WTC11 (cell line): ENCODE data around the gene FGD6. TPM values are rescaled to one million over a fixed set of nuclear protein-coding genes. Genes with fewer than 3 reads are reported as not detected.

ENCODE experiments used
- ATAC-seq: fragments of 200-7000 bp; cut with Tn5 transposase; 2 replicates; pipeline ENCODE4 v1.10.0; 2021; ENCODE audit warnings: mild to moderate bottlenecking, moderate library complexity
- CTCF ChIA-PET: fragments of 300-600 bp; sonication (Branson Sonifier 250); formaldehyde crosslinking; loops from one replicate; lab custom pipeline; 2021; ENCODE audit warnings: antibody characterized with exemption; lab: Charles Lee
- POLR2A ChIA-PET: fragments of 350-600 bp; sonication (Branson Sonifier 250); formaldehyde crosslinking; loops from one replicate; lab custom pipeline; 2021; ENCODE audit warnings: antibody characterized with exemption; lab: Charles Lee
- DNase-seq: peaks from one replicate; pipeline ENCODE4 v3.0.0; 2021; ENCODE audit warnings: low spot score
- H3K27ac Mint-ChIP-seq: 2 replicates; pipeline ENCODE4 v1.8.0; 2021; ENCODE audit warnings: mixed read lengths
- H3K27me3 Mint-ChIP-seq: 2 replicates; pipeline ENCODE4 v1.8.0; 2021; ENCODE audit warnings: low read depth, mild to moderate bottlenecking, moderate library complexity, mixed read lengths
- H3K36me3 Mint-ChIP-seq: 2 replicates; pipeline ENCODE4 v1.8.0; 2021; ENCODE audit warnings: mixed read lengths
- H3K4me1 Mint-ChIP-seq: 2 replicates; pipeline ENCODE4 v1.8.0; 2022; ENCODE audit warnings: mixed read lengths
- H3K4me3 Mint-ChIP-seq: 2 replicates; pipeline ENCODE4 v1.8.0; 2021; ENCODE audit warnings: mild to moderate bottlenecking, moderate library complexity, mixed read lengths
- H3K9me3 Mint-ChIP-seq: 2 replicates; pipeline ENCODE4 v1.8.0; 2021; ENCODE audit warnings: mixed read lengths
- ELF4 ChIP-seq: sonication (generic); formaldehyde crosslinking; IDR thresholded peaks from 2 replicates; pipeline ENCODE4 v1.8.1; 2022; ENCODE audit warnings: low read depth, mild to moderate bottlenecking, moderate library complexity, missing genetic modification reagents
- EMX1 ChIP-seq: fragments of 250-450 bp; sonication (Bioruptor Pico); IDR thresholded peaks from 2 replicates; pipeline ENCODE4 v1.8.0; 2021; ENCODE audit warnings: mild to moderate bottlenecking
- GABPB1 ChIP-seq: sonication (generic); formaldehyde crosslinking; IDR thresholded peaks from 2 replicates; pipeline ENCODE4 v1.8.1; 2023; ENCODE audit warnings: mild to moderate bottlenecking, missing genetic modification reagents
- JAZF1 ChIP-seq: fragments of 250-450 bp; sonication (Bioruptor Pico); IDR thresholded peaks from 2 replicates; pipeline ENCODE4 v1.9.0; 2021; ENCODE audit warnings: moderate library complexity, mild to moderate bottlenecking, inconsistent platforms
- KAT7 ChIP-seq: sonication (generic); formaldehyde crosslinking; IDR thresholded peaks from 2 replicates; pipeline ENCODE4 v1.8.1; 2023; ENCODE audit warnings: missing genetic modification reagents, mild to moderate bottlenecking, borderline replicate concordance
- NR3C1 ChIP-seq: sonication (generic); formaldehyde crosslinking; conservative IDR thresholded peaks from 2 replicates; pipeline ENCODE4 v1.8.1; 2023; ENCODE audit warnings: low read depth, mild to moderate bottlenecking, missing genetic modification reagents
- RELA ChIP-seq: sonication (generic); formaldehyde crosslinking; IDR thresholded peaks from 2 replicates; pipeline ENCODE4 v1.8.1; 2022; ENCODE audit warnings: missing genetic modification reagents, mild to moderate bottlenecking, borderline replicate concordance
- SMAD3 ChIP-seq: sonication (generic); formaldehyde crosslinking; IDR thresholded peaks from 2 replicates; pipeline ENCODE4 v1.8.0; 2022; ENCODE audit warnings: missing genetic modification reagents, mild to moderate bottlenecking, borderline replicate concordance
- SOX15 ChIP-seq: fragments of 250-450 bp; sonication (Bioruptor Pico); IDR thresholded peaks from 2 replicates; pipeline ENCODE4 v1.9.0; 2021; ENCODE audit warnings: mild to moderate bottlenecking
- SP1 ChIP-seq: sonication (generic); formaldehyde crosslinking; conservative IDR thresholded peaks from 2 replicates; pipeline ENCODE4 v1.8.1; 2022; ENCODE audit warnings: missing genetic modification reagents
- TCF7 ChIP-seq: sonication (generic); formaldehyde crosslinking; IDR thresholded peaks from 2 replicates; pipeline ENCODE4 v1.8.0; 2022; ENCODE audit warnings: mild to moderate bottlenecking, low read depth, missing genetic modification reagents, moderate library complexity
- ZBTB21 ChIP-seq: sonication (generic); formaldehyde crosslinking; IDR thresholded peaks from 2 replicates; pipeline ENCODE4 v1.8.1; 2023; ENCODE audit warnings: mild to moderate bottlenecking, missing genetic modification reagents, borderline replicate concordance
- total RNA-seq: library from RNA; stranded (reverse); gene quantifications from 3 replicates; pipeline ENCODE4 v1.2.3, GENCODE V29; 2021
- TF ChIP-seq, protein P1 (sequence below): sonication (generic); formaldehyde crosslinking; IDR thresholded peaks from 2 replicates; pipeline ENCODE4 v1.8.0; 2022; ENCODE audit warnings: mild to moderate bottlenecking, missing genetic modification reagents
- TF ChIP-seq, protein P2 (sequence below): fragments of 250-450 bp; sonication (Bioruptor Pico); IDR thresholded peaks from 2 replicates; pipeline ENCODE4 v1.9.0; 2021; ENCODE audit warnings: moderate library complexity, mild to moderate bottlenecking, inconsistent platforms, borderline replicate concordance
- TF ChIP-seq, protein P3 (sequence below): sonication (generic); formaldehyde crosslinking; IDR thresholded peaks from 2 replicates; pipeline ENCODE4 v1.8.0; 2022; ENCODE audit warnings: missing genetic modification reagents
- TF ChIP-seq, protein P4 (sequence below): sonication (generic); formaldehyde crosslinking; IDR thresholded peaks from 2 replicates; pipeline ENCODE4 v1.8.1; 2023; ENCODE audit warnings: mild to moderate bottlenecking, missing genetic modification reagents, moderate library complexity
- TF ChIP-seq, protein P5 (sequence below): sonication (generic); formaldehyde crosslinking; IDR thresholded peaks from 2 replicates; pipeline ENCODE4 v1.8.1; 2022; ENCODE audit warnings: low read depth, missing genetic modification reagents, borderline replicate concordance
- TF ChIP-seq, protein P6 (sequence below): sonication (generic); formaldehyde crosslinking; conservative IDR thresholded peaks from 2 replicates; pipeline ENCODE4 v1.8.1; 2022; ENCODE audit warnings: mild to moderate bottlenecking, missing genetic modification reagents
- TF ChIP-seq, protein P7 (sequence below): sonication (generic); formaldehyde crosslinking; IDR thresholded peaks from 2 replicates; pipeline ENCODE4 v1.8.1; 2023; ENCODE audit warnings: mild to moderate bottlenecking, missing genetic modification reagents
- TF ChIP-seq, protein P8 (sequence below): fragments of 250-450 bp; sonication (Bioruptor Pico); IDR thresholded peaks from 2 replicates; pipeline ENCODE4 v2.1.2; 2022; ENCODE audit warnings: mild to moderate bottlenecking, moderate library complexity

Gene FGD6
- total RNA-seq, 1 experiment from 2014 or later = 28.2 TPM

DNA sequence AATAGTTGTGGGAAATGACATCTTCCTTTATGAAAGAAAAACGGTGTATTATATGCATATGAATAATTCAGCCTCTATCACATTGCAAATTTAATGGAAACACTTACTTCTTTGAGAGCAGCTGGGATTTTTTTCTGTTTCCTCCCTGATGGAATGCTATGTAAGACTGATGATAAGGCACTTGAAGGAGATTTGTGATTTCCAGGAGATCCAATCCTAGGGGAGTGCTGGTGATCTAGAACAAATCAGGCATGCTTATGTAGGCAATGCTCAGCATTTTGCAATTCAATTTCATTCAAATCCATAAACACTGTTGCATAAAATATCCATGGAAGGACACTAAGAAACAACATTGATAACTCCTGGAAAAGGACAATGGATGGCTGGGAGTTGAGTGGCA, 127.8 kb downstream of the FGD6 start:
- H3K4me1 Mint-ChIP-seq = peaks cover 4% of the 10 kb centered on the region
- POLR2A ChIA-PET = no interaction called here
- ATAC-seq = no peak

DNA sequence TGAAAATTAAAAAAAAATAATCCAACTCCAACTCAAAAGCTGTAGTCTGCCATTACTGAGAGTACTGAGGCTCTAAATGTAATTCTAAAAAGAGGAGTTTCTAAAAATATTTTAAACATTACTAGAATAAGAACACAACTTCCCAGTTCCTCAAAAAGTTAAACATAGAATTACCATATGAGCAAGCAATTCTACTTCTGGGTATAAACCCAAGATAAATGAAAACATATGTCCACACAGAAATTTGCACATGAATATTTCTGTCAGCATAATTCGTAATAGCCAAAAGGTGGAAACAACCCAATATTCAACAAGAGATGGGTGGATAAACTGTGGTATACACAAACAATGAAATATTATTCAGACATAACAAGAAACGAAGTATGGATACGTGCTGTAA, 128.9 kb downstream of the FGD6 start:
- ChIA-PET CTCF (no interaction called here), POLR2A (no interaction called here)
- TF ChIP-seq, protein P1, sequence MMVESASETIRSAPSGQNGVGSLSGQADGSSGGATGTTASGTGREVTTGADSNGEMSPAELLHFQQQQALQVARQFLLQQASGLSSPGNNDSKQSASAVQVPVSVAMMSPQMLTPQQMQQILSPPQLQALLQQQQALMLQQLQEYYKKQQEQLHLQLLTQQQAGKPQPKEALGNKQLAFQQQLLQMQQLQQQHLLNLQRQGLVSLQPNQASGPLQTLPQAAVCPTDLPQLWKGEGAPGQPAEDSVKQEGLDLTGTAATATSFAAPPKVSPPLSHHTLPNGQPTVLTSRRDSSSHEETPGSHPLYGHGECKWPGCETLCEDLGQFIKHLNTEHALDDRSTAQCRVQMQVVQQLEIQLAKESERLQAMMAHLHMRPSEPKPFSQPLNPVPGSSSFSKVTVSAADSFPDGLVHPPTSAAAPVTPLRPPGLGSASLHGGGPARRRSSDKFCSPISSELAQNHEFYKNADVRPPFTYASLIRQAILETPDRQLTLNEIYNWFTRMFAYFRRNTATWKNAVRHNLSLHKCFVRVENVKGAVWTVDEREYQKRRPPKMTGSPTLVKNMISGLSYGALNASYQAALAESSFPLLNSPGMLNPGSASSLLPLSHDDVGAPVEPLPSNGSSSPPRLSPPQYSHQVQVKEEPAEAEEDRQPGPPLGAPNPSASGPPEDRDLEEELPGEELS (CRISPR knock-in tag) = no peak
- TF ChIP-seq SP1 (CRISPR knock-in tag) = no peak
- Mint-ChIP-seq H3K36me3 (peaks cover 42% of the 10 kb centered on the region), H3K27me3 (no peaks in the 10 kb centered on the region), H3K4me3 (no peak overlapping the region), H3K4me1 (peaks cover 14% of the 10 kb centered on the region), H3K9me3 (no peaks in the 10 kb centered on the region), H3K27ac (no peak overlapping the region)
- no peak for DNase-seq
- no peak for ATAC-seq

More for the DNA sequence above, 127.8 kb downstream of the FGD6 start:
- CTCF ChIA-PET = no interaction called here
- no peaks in the 10 kb centered on the region for H3K27me3 Mint-ChIP-seq
- H3K36me3 Mint-ChIP-seq = peaks cover 42% of the 10 kb centered on the region
- H3K9me3 Mint-ChIP-seq = no peaks in the 10 kb centered on the region
- TF ChIP-seq ZBTB21 (CRISPR knock-in tag) = no peak
- TF ChIP-seq, protein P2, sequence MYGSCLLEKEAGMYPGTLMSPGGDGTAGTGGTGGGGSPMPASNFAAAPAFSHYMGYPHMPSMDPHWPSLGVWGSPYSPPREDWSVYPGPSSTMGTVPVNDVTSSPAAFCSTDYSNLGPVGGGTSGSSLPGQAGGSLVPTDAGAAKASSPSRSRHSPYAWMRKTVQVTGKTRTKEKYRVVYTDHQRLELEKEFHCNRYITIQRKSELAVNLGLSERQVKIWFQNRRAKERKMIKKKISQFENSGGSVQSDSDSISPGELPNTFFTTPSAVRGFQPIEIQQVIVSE (CRISPR knock-in tag) = no peak
- TF ChIP-seq SMAD3 (CRISPR knock-in tag) = no peak
- TF ChIP-seq RELA (CRISPR knock-in tag) = no peak
- TF ChIP-seq SOX15 (CRISPR knock-in tag) = no peak
- no peak for TF ChIP-seq JAZF1 (CRISPR knock-in tag)
- TF ChIP-seq ELF4 (CRISPR knock-in tag) = no peak
- TF ChIP-seq EMX1 = no peak
- TF ChIP-seq GABPB1 (CRISPR knock-in tag) = no peak
- no peak overlapping the region for H3K4me3 Mint-ChIP-seq
- no peak overlapping the region for H3K27ac Mint-ChIP-seq
- DNase-seq = no peak

DNA sequence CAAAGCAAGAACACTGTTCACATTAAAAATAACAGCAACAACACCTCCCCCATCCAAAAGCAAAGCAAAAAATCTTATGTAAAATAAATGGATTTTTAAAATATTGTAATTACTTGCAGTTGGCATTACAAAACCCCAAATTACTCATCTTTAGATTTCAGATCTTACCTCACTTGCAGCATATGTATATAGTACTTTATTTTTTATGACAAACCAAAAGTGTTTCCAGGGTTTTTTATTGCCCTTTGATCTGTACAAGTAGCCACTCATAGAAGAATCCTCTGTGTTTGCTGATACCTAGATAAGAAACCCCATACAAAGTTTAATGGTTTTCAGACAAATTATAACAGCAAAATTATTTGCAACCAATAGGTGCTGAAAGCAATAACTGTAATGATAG, 131.7 kb downstream of the FGD6 start:
- CTCF ChIA-PET = interaction anchor here (1.3 kb wide), 1 partner anchor 12 kb away, joined by 8 read pairs; the partner anchor contains the start of gene NR2C1
- Mint-ChIP-seq H3K36me3 (peaks cover 30% of the 10 kb centered on the region), H3K27me3 (no peaks in the 10 kb centered on the region), H3K9me3 (no peaks in the 10 kb centered on the region), H3K27ac (no peak overlapping the region), H3K4me1 (peaks cover 14% of the 10 kb centered on the region), H3K4me3 (no peak overlapping the region)
- ATAC-seq (no peak), DNase-seq (no peak)
- POLR2A ChIA-PET = interaction anchor here (0.7 kb wide), 1 partner anchor 15 kb away, joined by 9 read pairs; no protein-coding TSS in a partner anchor
- TF ChIP-seq, protein P3, sequence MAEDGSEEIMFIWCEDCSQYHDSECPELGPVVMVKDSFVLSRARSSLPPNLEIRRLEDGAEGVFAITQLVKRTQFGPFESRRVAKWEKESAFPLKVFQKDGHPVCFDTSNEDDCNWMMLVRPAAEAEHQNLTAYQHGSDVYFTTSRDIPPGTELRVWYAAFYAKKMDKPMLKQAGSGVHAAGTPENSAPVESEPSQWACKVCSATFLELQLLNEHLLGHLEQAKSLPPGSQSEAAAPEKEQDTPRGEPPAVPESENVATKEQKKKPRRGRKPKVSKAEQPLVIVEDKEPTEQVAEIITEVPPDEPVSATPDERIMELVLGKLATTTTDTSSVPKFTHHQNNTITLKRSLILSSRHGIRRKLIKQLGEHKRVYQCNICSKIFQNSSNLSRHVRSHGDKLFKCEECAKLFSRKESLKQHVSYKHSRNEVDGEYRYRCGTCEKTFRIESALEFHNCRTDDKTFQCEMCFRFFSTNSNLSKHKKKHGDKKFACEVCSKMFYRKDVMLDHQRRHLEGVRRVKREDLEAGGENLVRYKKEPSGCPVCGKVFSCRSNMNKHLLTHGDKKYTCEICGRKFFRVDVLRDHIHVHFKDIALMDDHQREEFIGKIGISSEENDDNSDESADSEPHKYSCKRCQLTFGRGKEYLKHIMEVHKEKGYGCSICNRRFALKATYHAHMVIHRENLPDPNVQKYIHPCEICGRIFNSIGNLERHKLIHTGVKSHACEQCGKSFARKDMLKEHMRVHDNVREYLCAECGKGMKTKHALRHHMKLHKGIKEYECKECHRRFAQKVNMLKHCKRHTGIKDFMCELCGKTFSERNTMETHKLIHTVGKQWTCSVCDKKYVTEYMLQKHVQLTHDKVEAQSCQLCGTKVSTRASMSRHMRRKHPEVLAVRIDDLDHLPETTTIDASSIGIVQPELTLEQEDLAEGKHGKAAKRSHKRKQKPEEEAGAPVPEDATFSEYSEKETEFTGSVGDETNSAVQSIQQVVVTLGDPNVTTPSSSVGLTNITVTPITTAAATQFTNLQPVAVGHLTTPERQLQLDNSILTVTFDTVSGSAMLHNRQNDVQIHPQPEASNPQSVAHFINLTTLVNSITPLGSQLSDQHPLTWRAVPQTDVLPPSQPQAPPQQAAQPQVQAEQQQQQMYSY (CRISPR knock-in tag) = no peak
- TF ChIP-seq, protein P4, sequence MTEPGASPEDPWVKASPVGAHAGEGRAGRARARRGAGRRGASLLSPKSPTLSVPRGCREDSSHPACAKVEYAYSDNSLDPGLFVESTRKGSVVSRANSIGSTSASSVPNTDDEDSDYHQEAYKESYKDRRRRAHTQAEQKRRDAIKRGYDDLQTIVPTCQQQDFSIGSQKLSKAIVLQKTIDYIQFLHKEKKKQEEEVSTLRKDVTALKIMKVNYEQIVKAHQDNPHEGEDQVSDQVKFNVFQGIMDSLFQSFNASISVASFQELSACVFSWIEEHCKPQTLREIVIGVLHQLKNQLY = no peak
- TF ChIP-seq, protein P5, sequence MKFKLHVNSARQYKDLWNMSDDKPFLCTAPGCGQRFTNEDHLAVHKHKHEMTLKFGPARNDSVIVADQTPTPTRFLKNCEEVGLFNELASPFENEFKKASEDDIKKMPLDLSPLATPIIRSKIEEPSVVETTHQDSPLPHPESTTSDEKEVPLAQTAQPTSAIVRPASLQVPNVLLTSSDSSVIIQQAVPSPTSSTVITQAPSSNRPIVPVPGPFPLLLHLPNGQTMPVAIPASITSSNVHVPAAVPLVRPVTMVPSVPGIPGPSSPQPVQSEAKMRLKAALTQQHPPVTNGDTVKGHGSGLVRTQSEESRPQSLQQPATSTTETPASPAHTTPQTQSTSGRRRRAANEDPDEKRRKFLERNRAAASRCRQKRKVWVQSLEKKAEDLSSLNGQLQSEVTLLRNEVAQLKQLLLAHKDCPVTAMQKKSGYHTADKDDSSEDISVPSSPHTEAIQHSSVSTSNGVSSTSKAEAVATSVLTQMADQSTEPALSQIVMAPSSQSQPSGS = no peak
- TF ChIP-seq, protein P6, sequence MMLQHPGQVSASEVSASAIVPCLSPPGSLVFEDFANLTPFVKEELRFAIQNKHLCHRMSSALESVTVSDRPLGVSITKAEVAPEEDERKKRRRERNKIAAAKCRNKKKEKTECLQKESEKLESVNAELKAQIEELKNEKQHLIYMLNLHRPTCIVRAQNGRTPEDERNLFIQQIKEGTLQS (CRISPR knock-in tag) = no peak
- TF ChIP-seq, protein P7, sequence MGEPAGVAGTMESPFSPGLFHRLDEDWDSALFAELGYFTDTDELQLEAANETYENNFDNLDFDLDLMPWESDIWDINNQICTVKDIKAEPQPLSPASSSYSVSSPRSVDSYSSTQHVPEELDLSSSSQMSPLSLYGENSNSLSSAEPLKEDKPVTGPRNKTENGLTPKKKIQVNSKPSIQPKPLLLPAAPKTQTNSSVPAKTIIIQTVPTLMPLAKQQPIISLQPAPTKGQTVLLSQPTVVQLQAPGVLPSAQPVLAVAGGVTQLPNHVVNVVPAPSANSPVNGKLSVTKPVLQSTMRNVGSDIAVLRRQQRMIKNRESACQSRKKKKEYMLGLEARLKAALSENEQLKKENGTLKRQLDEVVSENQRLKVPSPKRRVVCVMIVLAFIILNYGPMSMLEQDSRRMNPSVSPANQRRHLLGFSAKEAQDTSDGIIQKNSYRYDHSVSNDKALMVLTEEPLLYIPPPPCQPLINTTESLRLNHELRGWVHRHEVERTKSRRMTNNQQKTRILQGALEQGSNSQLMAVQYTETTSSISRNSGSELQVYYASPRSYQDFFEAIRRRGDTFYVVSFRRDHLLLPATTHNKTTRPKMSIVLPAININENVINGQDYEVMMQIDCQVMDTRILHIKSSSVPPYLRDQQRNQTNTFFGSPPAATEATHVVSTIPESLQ (CRISPR knock-in tag) = no peak
- no peak for TF ChIP-seq SOX15 (CRISPR knock-in tag)
- TF ChIP-seq JAZF1 (CRISPR knock-in tag) = no peak
- no peak for TF ChIP-seq NR3C1 (CRISPR knock-in tag)
- TF ChIP-seq TCF7 (CRISPR knock-in tag) = no peak
- TF ChIP-seq, protein P8, sequence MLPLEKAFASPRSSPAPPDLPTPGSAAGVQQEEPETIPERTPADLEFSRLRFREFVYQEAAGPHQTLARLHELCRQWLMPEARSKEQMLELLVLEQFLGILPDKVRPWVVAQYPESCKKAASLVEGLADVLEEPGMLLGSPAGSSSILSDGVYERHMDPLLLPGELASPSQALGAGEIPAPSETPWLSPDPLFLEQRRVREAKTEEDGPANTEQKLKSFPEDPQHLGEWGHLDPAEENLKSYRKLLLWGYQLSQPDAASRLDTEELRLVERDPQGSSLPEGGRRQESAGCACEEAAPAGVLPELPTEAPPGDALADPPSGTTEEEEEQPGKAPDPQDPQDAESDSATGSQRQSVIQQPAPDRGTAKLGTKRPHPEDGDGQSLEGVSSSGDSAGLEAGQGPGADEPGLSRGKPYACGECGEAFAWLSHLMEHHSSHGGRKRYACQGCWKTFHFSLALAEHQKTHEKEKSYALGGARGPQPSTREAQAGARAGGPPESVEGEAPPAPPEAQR = no peak
- TF ChIP-seq KAT7 = no peak
